ENCODE results near the gene MED9. TPM values are rescaled to one million over a fixed set of nuclear protein-coding genes. Genes with fewer than 3 reads are reported as not detected.

Gene MED9
- total and polyA plus RNA-seq, 8 donors = 4.6 to 12.2 (median 7.1) TPM

GRCh38 chr17:17474341-17474740 lies 2.5 kb upstream of the MED9 start:
- TF ChIP-seq, protein P1, sequence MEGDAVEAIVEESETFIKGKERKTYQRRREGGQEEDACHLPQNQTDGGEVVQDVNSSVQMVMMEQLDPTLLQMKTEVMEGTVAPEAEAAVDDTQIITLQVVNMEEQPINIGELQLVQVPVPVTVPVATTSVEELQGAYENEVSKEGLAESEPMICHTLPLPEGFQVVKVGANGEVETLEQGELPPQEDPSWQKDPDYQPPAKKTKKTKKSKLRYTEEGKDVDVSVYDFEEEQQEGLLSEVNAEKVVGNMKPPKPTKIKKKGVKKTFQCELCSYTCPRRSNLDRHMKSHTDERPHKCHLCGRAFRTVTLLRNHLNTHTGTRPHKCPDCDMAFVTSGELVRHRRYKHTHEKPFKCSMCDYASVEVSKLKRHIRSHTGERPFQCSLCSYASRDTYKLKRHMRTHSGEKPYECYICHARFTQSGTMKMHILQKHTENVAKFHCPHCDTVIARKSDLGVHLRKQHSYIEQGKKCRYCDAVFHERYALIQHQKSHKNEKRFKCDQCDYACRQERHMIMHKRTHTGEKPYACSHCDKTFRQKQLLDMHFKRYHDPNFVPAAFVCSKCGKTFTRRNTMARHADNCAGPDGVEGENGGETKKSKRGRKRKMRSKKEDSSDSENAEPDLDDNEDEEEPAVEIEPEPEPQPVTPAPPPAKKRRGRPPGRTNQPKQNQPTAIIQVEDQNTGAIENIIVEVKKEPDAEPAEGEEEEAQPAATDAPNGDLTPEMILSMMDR (IDR thresholded peaks at IDR 0.05) = no peak
- ATAC-seq (no peak), FAIRE-seq (no peak), DNase-seq (no peak)
- no peak overlapping the region for H3K27ac ChIP-seq
- H3K4me3 ChIP-seq = no peak overlapping the region
- H3K9me3 ChIP-seq = no peaks in the 10 kb centered on the region
- H3K4me1 ChIP-seq = peaks cover 6 to 19% (median 12%) of the 10 kb centered on the region in 3 donors
- no peaks in the 10 kb centered on the region for H3K27me3 ChIP-seq
- intact Hi-C loops (cut with DNase I) = no loop called here
- 49 to 57% methylated on average over 7 of the region's 7 CpGs for WGBS, 2 donors
- H3K36me3 ChIP-seq = no peaks in the 10 kb centered on the region

DNA sequence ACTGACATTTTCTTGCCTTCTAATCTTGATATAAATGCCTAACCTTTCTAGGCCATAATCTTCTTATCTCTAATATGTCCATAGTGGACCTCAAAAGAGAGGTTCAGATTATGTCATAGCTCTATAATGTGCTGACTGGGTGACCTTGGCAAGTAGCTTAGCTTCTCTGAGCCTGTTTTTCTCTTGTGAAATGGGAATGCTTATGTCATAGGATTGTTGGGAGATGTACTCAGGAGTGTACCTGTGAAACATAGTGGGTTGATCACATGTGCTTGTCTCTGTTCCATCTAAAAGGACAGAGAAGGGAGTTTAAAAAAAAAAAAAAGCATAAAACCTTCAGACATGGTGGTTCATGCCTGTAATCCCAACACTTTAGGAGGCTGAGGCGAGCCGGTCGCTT lies 2.4 kb downstream of the MED9 start:
- no peak overlapping the region for H3K27ac ChIP-seq
- FAIRE-seq (no peak), DNase-seq (no peak), ATAC-seq (no peak)
- H3K9me3 ChIP-seq = no peaks in the 10 kb centered on the region
- H3K27me3 ChIP-seq = no peaks in the 10 kb centered on the region
- intact Hi-C loops (cut with DNase I) = no loop called here
- peaks cover 6 to 19% (median 12%) of the 10 kb centered on the region in 3 donors for H3K4me1 ChIP-seq
- 96 to 97% methylated on average over 3 of the region's 3 CpGs for WGBS, 2 donors
- H3K36me3 ChIP-seq = no peaks in the 10 kb centered on the region
- no peak overlapping the region for H3K4me3 ChIP-seq
- TF ChIP-seq, protein P1 (IDR thresholded peaks at IDR 0.05) = no peak

DNA sequence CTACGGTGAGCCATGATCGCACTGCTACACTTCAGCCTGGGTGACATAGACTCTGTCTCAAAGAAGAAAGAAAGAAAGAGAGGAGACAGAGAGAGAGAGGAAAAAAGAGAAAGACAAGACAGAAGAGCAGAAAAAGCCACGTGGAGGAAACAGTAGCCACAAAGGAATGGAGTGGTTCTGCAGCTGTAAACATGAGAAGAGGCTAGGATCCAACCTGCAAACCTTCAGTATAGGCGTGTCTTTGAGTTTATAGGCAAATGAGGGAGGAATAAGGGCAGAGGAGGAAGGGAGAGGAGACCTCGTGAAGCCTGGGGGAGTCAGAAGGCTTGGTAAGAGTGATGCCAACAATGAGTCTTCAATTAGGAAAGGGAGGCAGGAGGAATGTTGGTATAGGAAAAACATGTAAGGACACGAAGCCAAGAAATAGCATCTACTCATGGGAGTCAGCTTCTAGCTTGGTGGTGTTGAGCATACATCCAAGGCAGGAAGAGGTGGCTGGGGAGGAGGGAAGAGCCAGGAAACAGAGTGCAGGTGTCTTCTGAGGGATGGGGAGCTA lies 3.9 kb downstream of the MED9 start:
- TF ChIP-seq, protein P1 (IDR thresholded peaks at IDR 0.05) = no peak
- Histone ChIP-seq H3K9me3 (no peaks in the 10 kb centered on the region), H3K4me1 (peaks cover 6 to 19% (median 12%) of the 10 kb centered on the region in 3 donors), H3K27me3 (no peaks in the 10 kb centered on the region), H3K4me3 (no peak overlapping the region), H3K36me3 (no peaks in the 10 kb centered on the region), H3K27ac (no peak overlapping the region)
- intact Hi-C loops (cut with DNase I) = no loop called here
- DNase-seq (no peak), FAIRE-seq (no peak), ATAC-seq (no peak)
- 79 to 82% methylated on average over 6 of the region's 6 CpGs for WGBS, 2 donors

DNA sequence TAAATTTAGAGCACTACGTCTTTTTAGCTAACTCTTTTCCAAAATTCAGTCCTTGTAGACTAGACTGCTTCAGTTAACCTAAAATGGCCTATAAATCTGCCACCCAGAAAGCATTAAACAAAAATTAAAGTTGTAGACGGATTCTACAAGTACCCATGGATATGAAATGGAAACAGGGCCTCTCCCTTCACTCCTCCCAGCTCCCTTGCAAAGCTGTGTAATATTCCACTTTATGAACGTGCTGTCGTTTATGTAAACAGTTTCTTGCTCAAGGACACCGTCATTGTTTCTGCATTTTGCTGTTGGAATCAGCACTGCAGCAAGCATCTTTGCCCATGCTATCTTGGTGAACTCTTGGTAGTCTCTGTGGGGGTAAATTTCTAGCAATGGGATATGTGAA lies 5.1 kb downstream of the MED9 start:
- DNase-seq (no peak), FAIRE-seq (no peak), ATAC-seq (no peak)
- Histone ChIP-seq H3K36me3 (no peaks in the 10 kb centered on the region), H3K9me3 (no peaks in the 10 kb centered on the region), H3K4me1 (peaks cover 6 to 19% (median 12%) of the 10 kb centered on the region in 3 donors), H3K27me3 (no peaks in the 10 kb centered on the region), H3K27ac (no peak overlapping the region), H3K4me3 (no peak overlapping the region)
- TF ChIP-seq, protein P1 (IDR thresholded peaks at IDR 0.05) = no peak
- intact Hi-C loops (cut with DNase I) = no loop called here
- 45 to 48% methylated on average over 5 of the region's 5 CpGs for WGBS, 2 donors

- ATAC-seq (no peak), DNase-seq (no peak), FAIRE-seq (no peak)
- H3K4me3 ChIP-seq = no peak overlapping the region
- 78 to 80% methylated on average over 12 of the region's 12 CpGs for WGBS, 2 donors
- H3K27ac ChIP-seq = no peak overlapping the region
- no peaks in the 10 kb centered on the region for H3K9me3 ChIP-seq
- peaks cover 0 to 3% (median 0%) of the 10 kb centered on the region in 3 donors for H3K36me3 ChIP-seq
- TF ChIP-seq, protein P1 (IDR thresholded peaks at IDR 0.05) = no peak
- H3K4me1 ChIP-seq = no peaks in the 10 kb centered on the region
- H3K27me3 ChIP-seq = no peaks in the 10 kb centered on the region
- intact Hi-C loops (cut with DNase I) = no loop called here
Measured at GRCh38 chr17:17484451-17484899, 7.7 kb downstream of the MED9 start.
